NCI-H1092 treated with DMSO at 0.1 percent for 48 hours (cell line): ENCODE results near the gene SMARCB1.

Experiments used
- DNase-seq: peaks from one replicate; lab custom pipeline; 2025; lab: John Stamatoyannopoulos, UW

The SMARCB1 gene

GRCh38 chr22:23803001-23803819 is 16.4 kb downstream of the SMARCB1 start:
- DNase-seq: no peak

GRCh38 chr22:23804781-23805291 is 18.1 kb downstream of the SMARCB1 start:
- DNase-seq: no peak

- DNase-seq: no peak
Measured at GRCh38 chr22:23806837-23807236, 20.1 kb downstream of the SMARCB1 start.

- DNase-seq: no peak
Measured at GRCh38 chr22:23812378-23812777, 25.6 kb downstream of the SMARCB1 start.

DNA sequence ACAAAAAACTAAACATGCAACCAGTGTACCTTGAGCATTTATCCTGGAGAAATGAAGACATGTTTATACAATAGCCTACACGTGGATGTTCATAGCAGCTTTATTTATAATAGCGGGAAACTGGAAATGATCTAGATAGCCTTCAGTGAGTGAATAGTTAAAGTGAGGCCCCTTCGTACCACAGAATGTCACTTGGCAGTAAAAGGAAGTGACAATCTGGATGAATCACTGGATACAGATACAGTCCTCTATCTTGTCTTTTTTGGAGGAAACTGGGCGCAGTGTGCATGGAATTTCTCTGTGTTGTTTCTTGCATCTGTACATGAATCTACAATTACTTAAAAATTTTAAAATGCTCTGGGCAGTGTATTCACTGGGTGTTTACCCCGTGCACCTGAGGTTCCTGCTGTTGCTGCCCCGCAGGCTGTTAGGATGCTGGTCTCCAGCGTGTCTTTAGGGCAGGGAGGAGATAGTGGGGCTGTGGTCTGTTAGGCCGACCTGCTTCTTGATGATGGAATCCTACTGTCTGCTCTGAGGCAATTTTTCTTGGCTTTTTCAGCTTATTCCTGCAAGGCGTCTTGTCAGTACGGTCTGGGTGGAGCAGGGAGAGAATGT is 28.9 kb downstream of the SMARCB1 start:
- DNase-seq: no peak

- DNase-seq: no peak
Measured at GRCh38 chr22:23816156-23816976, 29.6 kb downstream of the SMARCB1 start.

DNA sequence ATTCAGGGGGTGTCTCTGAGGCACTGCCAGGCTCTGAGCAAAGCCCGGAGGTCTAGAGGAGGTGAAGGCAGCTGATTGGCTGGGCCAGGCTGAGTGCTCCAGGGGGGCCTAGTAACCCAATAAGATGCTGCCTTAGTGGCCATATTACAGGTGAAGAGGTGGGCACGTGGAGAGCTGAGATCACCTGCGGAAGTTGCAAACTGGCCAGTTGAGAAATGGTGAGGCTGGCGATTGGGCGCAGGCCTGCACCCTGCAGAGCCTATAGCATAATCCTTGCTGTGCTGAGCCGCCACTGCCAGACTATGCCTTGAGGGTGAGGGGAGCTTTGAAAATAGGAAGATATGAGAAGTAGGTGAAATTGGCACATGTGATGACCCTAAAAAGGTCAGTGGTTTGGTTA is 30.4 kb downstream of the SMARCB1 start:
- no peak for DNase-seq

- DNase-seq: no peak
Measured at GRCh38 chr22:23818541-23818940, 31.8 kb downstream of the SMARCB1 start.

DNA sequence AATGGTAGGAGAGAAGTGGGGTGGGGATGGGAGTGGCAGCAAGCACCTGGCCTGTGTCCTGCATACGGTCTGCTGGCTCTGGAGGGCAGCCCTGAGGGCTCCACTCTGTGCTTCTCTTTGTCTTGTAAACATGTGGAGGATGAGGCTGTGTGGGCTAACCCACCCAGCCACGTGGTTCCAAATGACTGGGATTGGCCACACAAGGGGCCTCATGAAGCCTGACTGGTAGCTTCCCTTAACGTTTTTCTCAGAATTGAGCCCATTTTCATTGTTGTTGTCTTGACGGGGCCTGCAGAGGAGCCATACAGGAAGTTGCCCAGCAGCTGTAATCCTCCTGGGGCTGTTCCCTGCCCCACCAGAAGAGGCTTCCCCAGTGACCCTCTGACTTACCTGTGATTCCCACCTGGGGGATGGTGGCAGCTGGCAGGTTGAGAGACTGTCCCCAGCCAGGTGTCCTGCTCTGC is 34.0 kb downstream of the SMARCB1 start:
- DNase-seq: no peak

- DNase-seq: no peak
Measured at GRCh38 chr22:23822101-23822671, 35.4 kb downstream of the SMARCB1 start.

DNA sequence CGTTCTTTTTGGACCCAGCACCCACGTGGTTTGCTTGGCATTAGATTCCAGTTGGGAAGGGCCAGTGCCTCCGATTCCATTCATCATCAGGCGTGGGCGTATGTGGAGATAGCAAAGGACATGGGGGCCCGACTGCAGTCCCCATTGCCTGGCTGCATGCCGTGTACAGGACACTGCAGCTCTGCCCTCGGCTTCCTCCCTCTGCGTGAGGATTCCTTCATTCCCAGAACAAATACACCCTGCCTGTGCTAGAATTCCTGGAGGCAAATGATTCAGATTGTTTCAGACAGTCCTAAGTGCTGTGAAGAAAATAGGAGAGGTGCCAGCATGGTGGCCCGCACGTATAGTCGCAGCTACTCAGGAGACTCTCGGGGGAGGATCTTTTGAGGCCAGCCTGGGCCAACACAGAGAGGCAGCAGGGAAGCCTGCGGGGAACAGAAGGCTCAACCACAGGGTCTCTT is 36.6 kb downstream of the SMARCB1 start:
- no peak for DNase-seq

DNA sequence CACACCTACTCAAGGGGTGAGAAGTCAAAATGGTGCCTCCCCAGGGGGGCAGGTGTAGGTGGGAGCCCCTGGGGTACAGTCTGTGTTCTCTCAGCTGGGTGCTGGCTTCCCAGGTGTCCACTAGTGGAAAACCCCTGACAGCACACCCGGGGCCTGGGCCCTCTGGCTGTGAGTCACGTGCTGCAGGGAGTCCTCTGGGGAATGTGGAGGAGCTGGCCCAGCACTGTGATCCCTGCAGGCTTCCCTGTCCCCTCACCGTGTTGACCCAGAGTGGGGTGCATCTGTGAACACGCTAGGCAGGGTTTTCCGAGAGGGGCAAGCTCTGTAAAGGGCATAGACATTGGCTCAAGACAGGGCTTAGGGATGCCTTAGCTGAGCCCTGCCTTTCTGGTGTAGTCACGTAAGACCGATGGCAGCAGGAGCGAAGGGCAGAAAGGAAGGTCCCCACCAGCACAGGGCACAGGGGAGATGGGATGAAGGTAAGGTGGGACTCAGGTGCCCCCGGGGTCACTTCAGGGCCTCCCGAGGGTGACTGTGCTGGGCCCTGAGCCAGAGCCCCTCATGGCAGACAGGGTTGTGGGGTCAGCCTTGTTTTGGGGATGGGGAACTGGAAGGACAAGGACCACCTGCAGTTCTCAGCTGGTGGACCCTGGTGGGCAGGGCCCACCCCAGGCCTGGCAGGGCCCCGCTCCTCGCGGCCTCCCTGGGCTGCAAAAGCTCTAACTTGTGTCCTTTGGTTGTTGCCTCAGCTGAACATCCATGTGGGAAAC is 37.9 kb downstream of the SMARCB1 start:
- DNase-seq: no peak

DNA sequence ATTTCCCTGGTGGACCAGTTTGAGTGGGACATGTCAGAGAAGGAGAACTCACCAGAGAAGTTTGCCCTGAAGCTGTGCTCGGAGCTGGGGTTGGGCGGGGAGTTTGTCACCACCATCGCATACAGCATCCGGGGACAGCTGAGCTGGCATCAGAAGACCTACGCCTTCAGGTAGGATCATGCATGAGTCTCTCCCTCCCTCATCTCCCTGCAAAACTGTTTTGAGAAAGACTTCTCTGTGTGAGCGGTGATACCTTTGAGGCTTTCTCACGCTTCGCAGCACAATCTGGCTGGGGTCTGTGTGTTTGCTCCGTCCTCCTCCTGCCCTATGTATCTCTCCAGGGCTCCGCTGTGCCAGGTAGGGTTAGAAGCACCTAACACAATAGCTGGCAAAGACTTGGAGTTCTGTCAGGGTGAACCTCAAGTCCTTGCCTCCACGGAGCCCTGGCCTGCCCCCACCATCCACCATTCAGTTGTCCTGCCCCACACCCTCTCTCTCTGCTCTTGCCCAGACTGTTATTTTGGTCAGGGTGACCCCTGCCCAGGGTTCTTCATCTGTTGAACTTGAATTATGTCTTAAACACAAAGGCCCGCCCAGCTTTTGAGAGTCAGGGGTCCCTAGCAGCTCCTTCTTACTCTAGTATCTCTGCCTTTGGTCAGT is 38.6 kb downstream of the SMARCB1 start:
- no peak for DNase-seq

DNA sequence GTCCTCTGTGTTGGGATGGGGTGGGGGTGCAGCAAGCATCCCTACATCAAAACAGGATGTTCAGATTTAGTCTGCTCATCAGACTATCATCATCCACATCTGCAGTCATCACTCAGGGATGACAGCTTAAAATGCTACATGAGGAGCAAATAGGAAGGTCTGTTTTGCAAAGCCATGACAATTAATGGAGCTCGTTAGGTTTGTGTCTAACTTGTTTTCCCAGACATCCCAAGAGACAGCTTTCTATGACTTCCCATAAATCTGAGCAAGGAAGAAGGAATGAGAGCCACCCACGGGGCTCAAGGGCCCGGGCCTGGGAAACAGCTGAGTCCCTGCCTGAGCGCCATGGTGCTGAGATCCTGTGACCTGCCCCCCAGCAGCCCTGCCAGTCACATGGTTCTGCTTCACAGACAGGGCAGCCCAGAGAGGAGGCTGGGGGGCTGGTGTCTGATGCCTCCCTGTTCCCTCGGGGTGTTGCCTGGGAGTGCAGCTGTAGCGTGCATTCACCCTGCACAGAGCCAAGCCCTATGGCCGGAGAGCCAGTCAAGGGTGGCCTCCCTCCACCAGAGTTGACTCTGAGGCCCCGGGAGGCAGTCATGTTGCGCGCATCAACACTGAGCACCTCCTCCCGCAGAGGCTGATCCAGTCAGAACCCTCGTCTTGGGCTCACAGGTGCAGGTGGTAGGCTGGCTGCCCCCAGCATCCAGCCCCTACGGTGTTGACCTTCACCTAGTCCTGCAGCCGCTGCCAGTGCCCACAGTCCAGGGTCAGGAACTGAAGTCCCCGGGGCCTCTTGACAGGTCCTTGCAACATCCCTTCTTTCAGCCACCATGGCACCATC is 40.0 kb downstream of the SMARCB1 start:
- no peak for DNase-seq

- no peak for DNase-seq
Measured at GRCh38 chr22:23827351-23827995, 40.7 kb downstream of the SMARCB1 start.

- DNase-seq: no peak
Measured at GRCh38 chr22:23828800-23829680, 42.3 kb downstream of the SMARCB1 start.

- no peak for DNase-seq
Measured at GRCh38 chr22:23829845-23830372, 43.1 kb downstream of the SMARCB1 start.

GRCh38 chr22:23831261-23831660 is 44.5 kb downstream of the SMARCB1 start:
- DNase-seq: no peak
